ENCODE data around the gene AHNAK2. TPM values are rescaled to one million over a fixed set of nuclear protein-coding genes. Genes with fewer than 3 reads are reported as not detected.

Gene AHNAK2
- total RNA-seq, 1 experiment from 2014 or later: 45.0 TPM

DNA sequence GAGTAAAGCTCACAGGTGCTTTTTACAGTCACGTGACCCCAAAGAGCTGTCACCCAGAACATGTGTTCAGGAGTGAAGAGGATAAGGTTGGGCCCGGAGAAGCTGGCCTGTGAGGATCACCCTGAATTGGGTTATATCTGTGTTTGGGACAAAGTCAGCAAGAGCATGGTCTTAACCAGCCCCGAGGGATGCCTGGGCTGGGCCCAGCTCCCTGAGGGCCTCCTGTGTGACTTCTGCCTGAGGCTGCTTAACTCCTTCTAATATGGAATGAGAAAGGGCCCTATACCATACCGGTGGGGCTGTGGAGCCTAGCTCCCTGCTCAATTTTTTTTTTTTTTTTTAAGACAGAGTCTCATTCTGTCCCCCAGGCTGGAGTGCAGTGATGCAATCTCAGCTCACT, 40.2 kb upstream of the AHNAK2 start:
- CTCF ChIA-PET: interaction anchor here (1.7 kb wide), 1 partner anchor 27 kb away, joined by 4 read pairs; no protein-coding TSS in a partner anchor

DNA sequence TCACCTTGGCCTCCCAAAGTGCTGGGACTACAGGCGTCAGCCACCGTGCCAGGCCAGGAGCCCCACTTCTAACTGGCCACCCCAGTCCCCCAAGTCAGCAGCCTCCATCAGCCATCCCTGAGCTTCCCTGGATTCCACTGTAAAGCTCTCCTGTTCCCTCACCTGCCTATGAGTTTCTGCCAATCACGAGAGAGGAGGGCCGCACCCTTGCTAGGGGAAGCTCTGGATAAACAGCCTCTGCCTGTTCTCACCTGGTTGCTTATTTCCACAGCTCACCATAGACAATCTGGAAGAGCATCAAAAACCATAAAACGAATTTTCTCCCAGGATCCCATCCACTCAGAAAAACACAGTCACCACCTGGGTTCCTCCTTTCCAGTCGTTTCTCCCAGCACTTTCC, 37.7 kb upstream of the AHNAK2 start:
- H3K27ac ChIP-seq (ENCODE audit: low read depth, low read length): no peak overlapping the region
- H3K9me2 ChIP-seq (ENCODE audit: insufficient read depth): no peaks in the 10 kb centered on the region
- ATAC-seq (no peak), DNase-seq (ENCODE audit: low read depth, low spot score) (no peak)
- RAD21 ChIA-PET (ENCODE audit: low non-redundant PET in 1 of 2, low total read pairs in 2 of 2, uncharacterized antibody in 2 of 2, unreplicated experiment in 2 of 2): no interaction called here
- no peaks in the 10 kb centered on the region for H3K9me3 ChIP-seq (ENCODE audit: control insufficient read depth in 1 of 2, insufficient read depth in 1 of 2, low read depth in 1 of 2, low read length in 2 of 2)
- POLR2A ChIA-PET: no interaction called here
- peaks cover 38% of the 10 kb centered on the region; the same call in 1 of the 2 replicates for H4K20me1 ChIP-seq (ENCODE audit: insufficient read depth)
- BruUV-seq (replicated peaks): no TSS peak
- H2AFZ ChIP-seq (ENCODE audit: low read depth, low read length, poor library complexity, severe bottlenecking): no peak overlapping the region
- intact Hi-C loops (cut with micrococcal nuclease): no loop called here
- CTCF ChIA-PET: no interaction called here
- no peak overlapping the region for H3K4me3 ChIP-seq (replicated peaks in 1 of 2; ENCODE audit: low read depth in 1 of 2, low read length in 2 of 2)
- H3K36me3 ChIP-seq (ENCODE audit: control insufficient read depth in 1 of 2, insufficient read depth in 2 of 2, low read length in 2 of 2): peaks cover 6 to 33% of the 10 kb centered on the region in 2 experiments; a peak in 3 of 4 replicates
- H3K79me2 ChIP-seq (ENCODE audit: insufficient read depth, low read length): peaks cover 99% of the 10 kb centered on the region
- H3K4me1 ChIP-seq (ENCODE audit: control insufficient read depth in 1 of 2, insufficient read depth in 2 of 2, low read length in 2 of 2): peaks cover 18 to 28% of the 10 kb centered on the region in 2 experiments
- H3K27me3 ChIP-seq (ENCODE audit: insufficient read depth, low read length): no peaks in the 10 kb centered on the region
- no peak overlapping the region for H3K4me2 ChIP-seq (ENCODE audit: low read length)
- no peak overlapping the region for H3K9ac ChIP-seq (ENCODE audit: low read length)
- TF ChIP-seq SRF (IDR thresholded peaks at IDR 0.05; ENCODE audit: low read depth) (no peak), ELF1 (IDR thresholded peaks at IDR 0.05; ENCODE audit: borderline replicate concordance, low read depth) (no peak), TCF7L2 (IDR thresholded peaks at IDR 0.05; ENCODE audit: borderline replicate concordance, extremely low read depth, insufficient read depth, insufficient read length) (no peak), FOSL1 (IDR thresholded peaks at IDR 0.05; ENCODE audit: low read depth) (no peak), SP1 (IDR thresholded peaks at IDR 0.05; ENCODE audit: low read depth) (no peak), ZFX (IDR thresholded peaks at IDR 0.05) (no peak), POLR2AphosphoS5 (IDR thresholded peaks at IDR 0.05; ENCODE audit: low read depth, low read length) (no peak), EZH2phosphoT487 (IDR thresholded peaks at IDR 0.05; ENCODE audit: borderline replicate concordance) (no peak), EZH2 (IDR thresholded peaks at IDR 0.05) (no peak), SIN3A (IDR thresholded peaks at IDR 0.05; ENCODE audit: low read depth) (no peak), POLR2A (IDR thresholded peaks at IDR 0.05; ENCODE audit: borderline replicate concordance, extremely low read depth, insufficient read depth, insufficient read length) (no peak)
- TF ChIP-seq, protein P1, sequence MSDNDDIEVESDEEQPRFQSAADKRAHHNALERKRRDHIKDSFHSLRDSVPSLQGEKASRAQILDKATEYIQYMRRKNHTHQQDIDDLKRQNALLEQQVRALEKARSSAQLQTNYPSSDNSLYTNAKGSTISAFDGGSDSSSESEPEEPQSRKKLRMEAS (IDR thresholded peaks at IDR 0.05): no peak
- TF ChIP-seq, protein P2, sequence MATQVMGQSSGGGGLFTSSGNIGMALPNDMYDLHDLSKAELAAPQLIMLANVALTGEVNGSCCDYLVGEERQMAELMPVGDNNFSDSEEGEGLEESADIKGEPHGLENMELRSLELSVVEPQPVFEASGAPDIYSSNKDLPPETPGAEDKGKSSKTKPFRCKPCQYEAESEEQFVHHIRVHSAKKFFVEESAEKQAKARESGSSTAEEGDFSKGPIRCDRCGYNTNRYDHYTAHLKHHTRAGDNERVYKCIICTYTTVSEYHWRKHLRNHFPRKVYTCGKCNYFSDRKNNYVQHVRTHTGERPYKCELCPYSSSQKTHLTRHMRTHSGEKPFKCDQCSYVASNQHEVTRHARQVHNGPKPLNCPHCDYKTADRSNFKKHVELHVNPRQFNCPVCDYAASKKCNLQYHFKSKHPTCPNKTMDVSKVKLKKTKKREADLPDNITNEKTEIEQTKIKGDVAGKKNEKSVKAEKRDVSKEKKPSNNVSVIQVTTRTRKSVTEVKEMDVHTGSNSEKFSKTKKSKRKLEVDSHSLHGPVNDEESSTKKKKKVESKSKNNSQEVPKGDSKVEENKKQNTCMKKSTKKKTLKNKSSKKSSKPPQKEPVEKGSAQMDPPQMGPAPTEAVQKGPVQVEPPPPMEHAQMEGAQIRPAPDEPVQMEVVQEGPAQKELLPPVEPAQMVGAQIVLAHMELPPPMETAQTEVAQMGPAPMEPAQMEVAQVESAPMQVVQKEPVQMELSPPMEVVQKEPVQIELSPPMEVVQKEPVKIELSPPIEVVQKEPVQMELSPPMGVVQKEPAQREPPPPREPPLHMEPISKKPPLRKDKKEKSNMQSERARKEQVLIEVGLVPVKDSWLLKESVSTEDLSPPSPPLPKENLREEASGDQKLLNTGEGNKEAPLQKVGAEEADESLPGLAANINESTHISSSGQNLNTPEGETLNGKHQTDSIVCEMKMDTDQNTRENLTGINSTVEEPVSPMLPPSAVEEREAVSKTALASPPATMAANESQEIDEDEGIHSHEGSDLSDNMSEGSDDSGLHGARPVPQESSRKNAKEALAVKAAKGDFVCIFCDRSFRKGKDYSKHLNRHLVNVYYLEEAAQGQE (IDR thresholded peaks at IDR 0.05; ENCODE audit: low read depth): no peak
- TF ChIP-seq, protein P3, sequence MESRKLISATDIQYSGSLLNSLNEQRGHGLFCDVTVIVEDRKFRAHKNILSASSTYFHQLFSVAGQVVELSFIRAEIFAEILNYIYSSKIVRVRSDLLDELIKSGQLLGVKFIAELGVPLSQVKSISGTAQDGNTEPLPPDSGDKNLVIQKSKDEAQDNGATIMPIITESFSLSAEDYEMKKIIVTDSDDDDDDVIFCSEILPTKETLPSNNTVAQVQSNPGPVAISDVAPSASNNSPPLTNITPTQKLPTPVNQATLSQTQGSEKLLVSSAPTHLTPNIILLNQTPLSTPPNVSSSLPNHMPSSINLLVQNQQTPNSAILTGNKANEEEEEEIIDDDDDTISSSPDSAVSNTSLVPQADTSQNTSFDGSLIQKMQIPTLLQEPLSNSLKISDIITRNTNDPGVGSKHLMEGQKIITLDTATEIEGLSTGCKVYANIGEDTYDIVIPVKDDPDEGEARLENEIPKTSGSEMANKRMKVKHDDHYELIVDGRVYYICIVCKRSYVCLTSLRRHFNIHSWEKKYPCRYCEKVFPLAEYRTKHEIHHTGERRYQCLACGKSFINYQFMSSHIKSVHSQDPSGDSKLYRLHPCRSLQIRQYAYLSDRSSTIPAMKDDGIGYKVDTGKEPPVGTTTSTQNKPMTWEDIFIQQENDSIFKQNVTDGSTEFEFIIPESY (IDR thresholded peaks at IDR 0.05; ENCODE audit: extremely low read depth, insufficient replicate concordance, low read length): no peak

More for the DNA sequence above, 40.2 kb upstream of the AHNAK2 start:
- Histone ChIP-seq H2AFZ (ENCODE audit: low read depth, low read length, poor library complexity, severe bottlenecking) (no peak overlapping the region), H3K36me3 (ENCODE audit: control insufficient read depth in 1 of 2, insufficient read depth in 2 of 2, low read length in 2 of 2) (peaks cover 0 to 19% of the 10 kb centered on the region in 2 experiments; a peak in 1 of 4 replicates), H3K79me2 (ENCODE audit: insufficient read depth, low read length) (peaks cover 86% of the 10 kb centered on the region), H3K27ac (ENCODE audit: low read depth, low read length) (no peak overlapping the region; the same call in 1 of the 2 replicates), H3K9ac (ENCODE audit: low read length) (no peak overlapping the region), H3K4me3 (replicated peaks in 1 of 2; ENCODE audit: low read depth in 1 of 2, low read length in 2 of 2) (no peak overlapping the region), H3K4me1 (ENCODE audit: control insufficient read depth in 1 of 2, insufficient read depth in 2 of 2, low read length in 2 of 2) (peaks cover 29 to 50% of the 10 kb centered on the region in 2 experiments), H3K9me3 (ENCODE audit: control insufficient read depth in 1 of 2, insufficient read depth in 1 of 2, low read depth in 1 of 2, low read length in 2 of 2) (no peaks in the 10 kb centered on the region), H3K9me2 (ENCODE audit: insufficient read depth) (no peaks in the 10 kb centered on the region), H3K27me3 (ENCODE audit: insufficient read depth, low read length) (no peaks in the 10 kb centered on the region), H3K4me2 (ENCODE audit: low read length) (no peak overlapping the region), H4K20me1 (ENCODE audit: insufficient read depth) (peaks cover 35% of the 10 kb centered on the region; the same call in 1 of the 2 replicates)
- ChIA-PET POLR2A (interaction anchor here (0.8 kb wide), 1 partner anchor 45 kb away, joined by 3 read pairs; no protein-coding TSS in a partner anchor), RAD21 (ENCODE audit: low non-redundant PET in 1 of 2, low total read pairs in 2 of 2, uncharacterized antibody in 2 of 2, unreplicated experiment in 2 of 2) (no interaction called here)
- no TSS peak for BruUV-seq (replicated peaks)
- ATAC-seq: no peak
- DNase-seq (ENCODE audit: low read depth, low spot score): no peak
- intact Hi-C loops (cut with micrococcal nuclease): no loop called here
- TF ChIP-seq JUND (IDR thresholded peaks at IDR 0.05) (no peak), EZH2phosphoT487 (IDR thresholded peaks at IDR 0.05; ENCODE audit: borderline replicate concordance) (no peak), YY1 (IDR thresholded peaks at IDR 0.05; ENCODE audit: extremely low read depth, insufficient replicate concordance, low read depth, low read length) (no peak), EZH2 (IDR thresholded peaks at IDR 0.05) (no peak)

Data from HCT116 (cell line).